Fibroblast of skin of left biceps (primary cell): Measurements from ENCODE around the gene ST3GAL2.
"Not testable (repeated sequence)": the region's sequence is repeated elsewhere in the genome, so short reads cannot be mapped to it uniquely, and the experiment has no call there.

Experiments
- DNase-seq, 2 experiments: peaks; one replicate each; pipeline ENCODE4 v3.0.0-alpha.2; 2013; ENCODE audit warnings: low read depth in 2 of 2

The ST3GAL2 gene

DNA sequence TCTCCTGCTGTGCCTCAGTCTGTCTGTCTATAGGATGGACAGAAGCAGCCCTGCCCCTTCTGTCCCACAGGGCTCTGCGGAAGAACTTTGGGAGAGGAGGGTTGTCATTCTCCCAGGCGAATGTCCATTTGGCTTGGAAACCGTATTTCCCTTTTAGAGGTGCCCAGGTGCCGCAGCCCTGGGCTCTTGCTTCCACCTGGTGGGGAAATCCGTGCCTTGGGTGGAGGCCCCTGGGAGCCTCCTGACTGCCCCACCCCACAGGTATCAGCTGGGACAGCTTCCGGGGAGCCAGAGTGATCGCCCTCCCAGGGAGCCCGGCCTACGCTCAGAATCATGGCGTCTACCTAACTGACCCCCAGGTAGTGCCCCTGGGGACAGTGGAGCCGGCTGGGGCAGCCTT is 28.2 kb upstream of the ST3GAL2 start:
- no peak for DNase-seq

DNA sequence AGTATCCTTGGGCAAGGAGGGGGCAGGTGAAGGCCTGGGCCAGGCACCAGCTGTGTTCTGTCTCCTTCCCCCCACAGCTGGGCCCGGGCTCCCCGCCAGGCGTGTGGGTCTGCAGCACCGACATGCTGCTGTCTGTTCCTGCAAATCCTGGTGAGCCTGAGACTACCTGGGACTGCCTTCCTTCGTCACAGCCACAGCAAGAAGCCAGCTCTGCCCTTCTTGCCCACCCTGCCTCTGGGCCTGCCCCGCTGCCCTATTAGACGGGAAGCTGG is 27.8 kb upstream of the ST3GAL2 start:
- DNase-seq, result no peak

DNA sequence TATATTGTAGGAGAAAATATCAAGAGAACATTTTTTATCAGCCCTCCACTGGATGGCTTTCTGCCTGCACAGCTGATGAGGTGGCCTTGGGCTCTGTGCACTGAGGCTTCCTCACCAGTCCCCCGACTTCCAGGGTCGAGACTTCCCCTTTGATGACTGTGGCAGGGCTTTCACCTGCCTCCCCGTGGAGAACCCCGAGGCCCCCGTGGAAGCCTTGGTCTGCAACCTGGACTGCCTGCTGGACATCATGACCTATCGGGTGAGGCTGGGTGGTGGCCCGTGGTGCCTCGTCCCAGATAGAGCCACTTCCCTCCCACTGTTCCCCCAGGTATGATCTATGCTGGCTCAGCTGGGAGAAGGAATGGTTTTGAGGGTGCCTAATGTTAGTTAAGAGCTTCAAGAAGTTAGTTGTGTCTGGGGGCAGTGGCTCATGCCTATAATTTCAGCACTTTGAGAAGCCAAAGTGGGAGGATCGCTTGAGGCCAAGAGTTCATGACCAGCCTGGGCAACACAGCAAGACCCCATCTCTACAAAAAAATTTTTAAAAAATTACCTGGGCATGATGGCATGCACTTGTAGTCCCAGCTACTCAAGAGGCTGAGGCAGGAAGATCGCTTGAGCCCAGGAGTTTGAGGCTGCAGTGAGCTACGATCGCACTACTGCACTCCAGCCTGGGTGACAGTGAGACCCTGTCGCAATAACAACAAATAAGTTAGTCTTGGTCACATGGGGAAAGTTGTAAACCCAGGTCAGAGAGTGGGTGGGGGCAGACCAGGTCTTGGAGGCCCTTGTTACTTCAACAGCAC is 27.3 kb upstream of the ST3GAL2 start:
- no peak for DNase-seq

DNA sequence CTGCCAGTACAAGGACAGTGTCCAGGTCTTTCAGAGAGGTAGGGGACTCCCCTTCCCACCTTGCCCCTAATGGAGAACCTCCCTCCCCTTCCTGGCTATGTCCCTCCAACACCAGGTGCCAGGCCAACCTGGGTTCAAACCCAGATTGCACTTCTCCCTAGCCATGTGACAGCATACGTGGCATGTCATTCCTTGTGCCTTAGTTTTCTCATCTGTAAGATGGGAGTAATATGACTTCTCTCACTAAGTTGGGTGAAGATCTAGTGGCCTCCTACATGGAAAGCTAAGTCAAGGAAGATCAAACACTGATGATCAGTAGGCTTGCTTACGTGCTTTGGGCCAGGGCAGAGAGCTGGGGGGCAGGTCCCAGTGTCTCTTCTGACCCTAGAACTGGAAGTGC is 24.3 kb upstream of the ST3GAL2 start:
- no peak for DNase-seq

DNA sequence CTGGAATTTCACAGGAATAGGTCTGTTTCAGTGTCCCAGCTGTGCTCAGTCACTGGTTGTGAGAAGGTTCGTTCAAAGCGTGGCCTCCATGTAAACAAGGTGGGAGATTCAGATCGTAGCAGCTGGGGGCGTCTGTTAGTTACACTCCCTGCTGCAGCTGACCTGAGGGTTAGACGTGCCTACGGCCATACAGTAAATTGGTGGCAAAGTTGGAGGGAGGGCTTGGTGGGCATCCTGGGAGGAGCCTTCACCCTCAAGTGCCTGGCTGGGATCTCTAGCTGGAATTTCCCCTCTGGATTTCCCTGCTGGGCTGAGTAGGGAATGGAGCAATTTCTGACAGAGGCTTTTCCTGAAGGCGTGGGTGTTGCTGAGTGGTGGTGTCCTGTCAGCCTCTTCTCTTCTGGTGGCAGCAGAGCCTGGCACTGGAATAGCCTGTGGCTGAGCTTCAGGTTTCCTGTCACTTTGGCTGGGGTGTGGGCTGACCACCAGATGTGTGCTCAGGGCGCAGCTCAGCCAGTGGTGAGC is 21.9 kb upstream of the ST3GAL2 start:
- no peak for DNase-seq

DNA sequence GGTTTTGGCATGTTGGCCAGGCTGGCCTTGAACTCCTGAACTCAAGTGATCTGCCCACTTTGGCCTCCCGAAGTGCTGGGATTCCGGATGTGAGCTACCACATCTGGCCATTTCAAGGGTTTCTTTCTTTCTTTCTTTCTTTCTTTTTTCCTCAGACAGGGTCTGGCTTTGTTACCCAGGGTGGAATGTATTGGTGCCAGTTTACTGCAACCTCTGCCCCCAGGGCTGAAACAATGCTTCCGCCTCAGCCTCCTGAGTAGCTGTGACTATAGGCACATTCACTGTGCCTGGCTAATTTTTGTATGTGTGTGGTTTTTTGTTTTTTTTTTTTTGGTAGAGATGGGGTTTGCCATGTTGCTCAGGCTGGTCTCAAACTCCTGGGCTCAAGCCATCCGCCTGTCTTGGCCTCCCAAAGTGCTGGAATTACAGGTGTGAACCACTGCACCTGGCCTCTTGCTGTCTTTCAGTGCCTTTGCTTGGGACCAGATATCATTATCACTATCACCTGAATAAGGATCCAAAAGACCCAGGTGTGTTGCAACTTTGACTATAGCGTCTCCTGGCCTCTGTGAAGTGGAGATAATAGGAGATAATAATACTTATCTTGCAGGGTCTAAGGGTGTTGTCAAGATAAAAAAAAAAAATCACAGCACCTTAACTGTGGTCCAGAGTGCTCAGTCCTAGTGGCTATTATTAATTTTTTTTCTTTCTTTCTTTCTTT is 18.7 kb upstream of the ST3GAL2 start:
- DNase-seq, result no peak

DNA sequence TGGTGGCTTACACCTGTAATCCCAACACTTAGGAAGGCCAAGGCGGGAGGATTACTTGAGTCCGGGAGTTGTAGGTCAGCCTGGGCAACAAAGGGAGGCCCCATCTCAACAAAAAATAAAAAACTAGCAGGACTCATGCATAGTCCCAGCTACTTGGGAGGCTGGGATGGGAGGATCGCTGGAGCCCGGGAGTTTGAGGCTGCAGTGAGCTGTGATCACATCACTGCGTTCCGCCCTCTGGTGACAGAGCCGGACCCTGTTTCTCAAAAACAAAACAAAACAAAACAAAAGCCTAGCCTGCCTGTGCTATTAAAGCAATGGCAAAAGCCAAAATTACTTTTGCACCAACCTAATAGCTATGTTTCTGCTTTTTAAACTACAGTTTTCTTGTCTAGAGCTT is 17.0 kb upstream of the ST3GAL2 start:
- no peak for DNase-seq

DNA sequence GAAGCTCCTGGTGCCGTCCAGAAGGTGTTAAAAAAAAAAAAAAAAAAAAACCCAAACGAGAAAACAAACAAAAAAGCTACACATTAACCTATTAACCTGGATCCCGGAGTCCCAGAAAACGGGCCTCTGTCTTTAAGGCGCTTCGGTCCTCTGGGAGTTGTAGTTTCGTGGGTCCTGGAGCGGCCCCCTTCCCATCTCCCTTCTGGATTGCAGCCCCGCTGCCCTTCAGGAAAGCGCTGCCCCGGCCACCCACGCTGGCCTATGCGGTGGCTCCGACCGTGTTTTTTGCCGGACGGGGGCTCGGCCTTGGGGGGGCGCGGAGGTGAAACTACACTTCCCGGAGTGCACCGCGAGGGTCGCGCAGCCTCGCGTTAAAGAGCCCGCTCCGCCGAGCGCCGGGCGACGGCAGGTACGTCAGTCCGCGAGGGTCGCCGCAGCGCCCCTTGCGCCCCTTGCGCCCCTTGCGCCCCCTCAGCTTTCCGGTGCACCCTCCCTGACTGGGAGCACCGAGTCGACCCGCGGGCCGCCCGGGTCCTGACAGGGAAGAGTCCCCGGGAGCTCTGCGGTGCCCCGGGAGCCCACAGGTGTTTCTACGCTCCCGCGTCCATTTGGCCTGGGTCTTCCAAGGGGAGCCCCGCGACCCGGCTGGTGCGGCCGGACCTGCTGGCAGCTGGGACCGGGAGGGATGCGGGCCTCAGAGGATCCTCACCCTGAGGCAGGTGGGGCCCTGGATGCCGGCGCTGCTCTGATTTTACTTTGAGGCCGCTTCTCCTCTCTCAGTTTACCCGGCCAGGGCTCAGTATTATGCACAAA is 15.5 kb upstream of the ST3GAL2 start, which contains the start of gene FCSK:
TSS of gene FCSK (plus strand) at position 374 of the 813 bp plus-strand sequence. CDS start 8,596 bp downstream, outside the sequence.
- peak in 1 of 2 experiments; percentile 30 for DNase-seq

DNA sequence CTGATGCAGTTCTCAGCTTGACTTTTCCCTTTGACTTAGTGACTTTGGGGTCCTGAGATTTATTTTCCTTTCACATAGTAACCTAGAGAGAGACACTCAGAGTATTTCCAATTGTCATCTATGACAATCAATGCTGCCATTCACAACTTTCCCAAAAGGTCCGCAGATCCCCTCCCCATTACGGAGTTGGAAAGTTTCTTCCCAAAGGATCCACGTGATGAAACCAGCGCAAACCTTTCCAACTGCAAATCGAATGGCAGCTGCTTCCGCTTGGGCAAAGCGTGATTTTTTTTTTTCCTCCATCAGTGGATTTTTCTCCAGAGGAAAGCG is 15.0 kb upstream of the ST3GAL2 start:
- DNase-seq, result no peak

DNA sequence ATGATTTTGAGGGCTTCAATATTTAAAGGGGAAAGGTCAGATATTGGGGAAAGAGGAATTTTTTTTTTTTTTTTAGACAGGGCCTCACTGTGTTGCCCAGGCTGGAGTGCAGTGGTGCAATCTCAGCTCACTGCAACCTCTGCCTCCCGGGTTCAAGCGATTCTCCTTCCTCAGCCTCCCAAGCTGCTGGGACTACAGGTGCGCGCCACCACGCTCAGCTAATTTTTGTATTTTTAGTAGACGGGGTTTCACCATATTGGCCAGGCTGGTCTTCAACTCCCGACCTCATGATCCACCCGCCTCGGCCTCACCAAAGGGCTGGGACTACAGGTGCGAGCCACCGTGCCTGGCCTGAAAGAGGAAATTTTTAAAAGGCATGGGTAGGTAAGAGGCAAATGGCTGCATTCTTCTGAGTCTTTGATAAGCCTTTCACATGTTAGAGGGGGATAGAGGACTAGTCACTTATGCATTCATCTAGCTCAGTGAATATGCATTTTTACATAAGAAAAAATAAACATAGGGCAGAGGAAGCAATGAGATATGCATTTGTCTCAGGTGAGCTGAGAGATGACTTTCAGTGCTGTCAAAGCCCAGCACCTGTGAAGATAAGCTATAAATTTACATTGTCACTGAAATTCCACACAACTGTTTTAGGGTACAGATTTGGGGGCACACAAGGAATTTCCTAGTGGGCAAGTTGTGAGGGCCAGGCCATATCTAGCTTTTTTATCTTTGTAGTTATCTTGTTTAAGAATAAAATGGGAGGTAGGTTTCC is 14.4 kb upstream of the ST3GAL2 start:
- no peak for DNase-seq

DNA sequence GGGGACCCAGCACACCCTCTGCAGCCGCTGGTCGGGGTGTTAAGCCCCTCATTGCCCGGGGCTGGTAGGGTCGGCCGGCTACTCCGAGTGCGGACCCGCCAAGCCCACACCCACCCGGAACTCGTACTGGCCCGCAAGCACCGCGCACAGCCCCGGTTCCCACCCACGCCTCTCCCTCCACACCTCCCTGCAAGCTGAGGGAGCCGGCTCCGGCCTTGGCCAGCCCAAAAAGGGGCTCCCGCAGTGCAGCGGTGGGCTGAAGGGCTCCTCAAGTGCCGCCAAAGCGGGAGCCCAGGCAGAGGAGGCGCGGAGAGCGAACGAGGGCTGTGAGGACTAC is 12.1 kb upstream of the ST3GAL2 start:
- DNase-seq, result not testable (repeated sequence)

DNA sequence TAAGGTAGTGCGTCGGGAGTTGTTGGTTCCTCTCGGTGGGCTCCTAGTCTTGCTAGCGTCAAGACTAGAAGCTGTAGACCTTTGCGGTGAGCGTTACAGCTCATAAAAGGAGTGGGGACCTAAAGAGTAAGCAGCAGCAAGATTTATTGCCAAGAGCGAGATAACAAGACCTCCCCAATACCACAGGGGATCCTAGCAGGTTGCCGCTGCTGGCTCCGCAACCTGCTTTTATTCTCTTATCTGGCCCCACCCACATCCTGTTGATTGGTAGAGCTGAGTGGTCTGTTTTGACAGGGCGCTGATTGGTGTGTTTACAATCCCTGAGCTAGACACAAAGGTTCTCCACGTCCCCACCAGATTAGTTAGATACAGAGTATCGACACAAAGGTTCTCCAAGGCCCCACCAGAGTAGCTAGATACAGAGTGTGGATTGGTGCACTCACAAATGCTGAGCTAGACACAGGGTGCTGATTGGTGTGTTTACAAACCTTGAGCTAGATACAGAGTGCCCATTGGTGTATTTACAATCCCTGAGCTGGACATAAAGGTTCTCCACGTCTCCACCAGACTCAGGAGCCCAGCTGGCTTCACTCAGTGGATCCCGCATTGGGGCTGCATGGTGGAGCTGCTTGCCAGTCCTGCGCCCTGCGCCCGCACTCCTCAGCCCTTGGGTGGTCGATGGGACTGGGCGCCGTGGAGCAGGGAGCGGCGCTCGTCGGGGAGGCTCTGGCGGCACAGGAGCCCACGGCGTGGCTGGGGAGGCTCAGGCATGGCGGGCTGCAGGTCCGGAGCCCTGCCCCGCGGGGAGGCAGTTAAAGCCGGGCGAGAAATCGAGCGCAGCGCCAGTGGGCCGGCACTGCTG is 11.5 kb upstream of the ST3GAL2 start:
- DNase-seq, result not testable (repeated sequence)

DNA sequence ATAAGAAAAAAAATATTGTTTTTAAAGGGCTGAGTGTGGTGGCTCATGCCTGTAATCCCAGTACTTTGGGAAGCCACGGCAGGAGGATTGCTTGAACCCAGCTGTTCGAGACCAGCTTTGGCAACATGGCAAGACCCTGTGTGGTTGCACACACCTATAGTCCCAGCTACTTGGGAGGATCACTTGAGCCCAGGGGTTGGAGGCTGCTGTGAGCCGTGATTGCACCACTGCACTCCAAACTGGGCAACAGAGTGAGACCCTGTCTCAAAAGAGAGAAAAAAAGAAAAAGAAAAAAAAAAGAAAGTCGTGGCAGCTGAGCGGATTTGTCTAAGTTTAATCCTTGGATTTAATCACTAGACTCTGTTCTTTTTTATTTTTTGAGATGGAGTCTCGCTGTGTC is 9.2 kb upstream of the ST3GAL2 start:
- no peak for DNase-seq

DNA sequence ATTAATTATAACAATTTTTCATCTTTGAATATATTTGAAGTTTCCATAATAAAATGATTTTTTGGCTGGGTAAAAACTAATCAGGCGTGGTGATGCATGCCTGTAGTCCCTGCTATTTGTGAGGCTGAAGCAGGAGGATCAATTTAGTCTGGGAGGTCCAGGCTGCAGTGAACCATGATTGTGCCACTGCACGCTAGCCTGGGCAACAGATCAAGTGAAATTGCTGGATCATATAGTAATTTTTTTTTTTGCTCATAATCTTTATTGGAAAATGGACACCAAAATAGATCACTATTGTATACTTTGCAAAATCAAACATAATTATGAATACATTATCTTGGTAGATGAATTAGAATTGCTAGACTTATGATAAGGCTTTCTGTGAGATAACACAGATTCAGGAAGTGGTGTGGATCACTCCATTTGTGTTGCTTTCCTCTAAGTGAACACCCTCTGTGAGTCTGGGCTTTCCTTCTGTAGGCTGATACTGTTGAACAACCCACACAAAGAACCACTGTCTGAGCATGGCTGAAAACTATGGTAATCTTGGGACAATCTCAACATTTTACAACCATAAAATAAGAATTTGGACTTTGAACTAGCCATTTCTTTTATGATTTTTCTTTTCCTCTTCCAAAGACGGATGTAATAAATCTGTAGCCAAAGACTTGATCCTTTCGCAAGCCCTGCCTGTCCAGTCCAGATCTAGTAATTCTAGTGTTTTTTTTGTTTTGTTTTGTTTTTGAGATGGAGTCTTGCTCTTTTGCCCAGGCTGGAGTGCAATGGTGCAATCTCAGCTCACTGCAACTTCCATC is 5.6 kb upstream of the ST3GAL2 start:
- no peak for DNase-seq

DNA sequence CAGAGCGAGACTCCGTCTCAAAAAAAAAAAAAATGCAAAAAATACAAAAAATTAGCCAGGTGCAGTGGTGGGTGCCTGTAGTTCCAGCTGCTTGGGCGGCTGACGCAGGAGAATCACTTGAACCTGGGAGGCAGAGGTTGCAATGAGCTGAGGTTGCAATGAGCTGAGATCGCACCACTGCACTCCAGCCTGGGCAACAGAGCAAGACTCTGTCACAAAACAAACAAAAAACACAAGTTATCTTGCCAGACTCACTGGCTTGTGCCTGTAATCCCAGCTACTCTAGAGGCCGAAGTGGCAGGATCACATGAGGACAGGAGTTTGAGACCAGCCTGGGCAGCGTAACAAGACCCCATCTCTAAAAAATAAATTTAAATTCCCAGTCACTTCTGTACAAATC is 3.4 kb upstream of the ST3GAL2 start:
- no peak for DNase-seq

DNA sequence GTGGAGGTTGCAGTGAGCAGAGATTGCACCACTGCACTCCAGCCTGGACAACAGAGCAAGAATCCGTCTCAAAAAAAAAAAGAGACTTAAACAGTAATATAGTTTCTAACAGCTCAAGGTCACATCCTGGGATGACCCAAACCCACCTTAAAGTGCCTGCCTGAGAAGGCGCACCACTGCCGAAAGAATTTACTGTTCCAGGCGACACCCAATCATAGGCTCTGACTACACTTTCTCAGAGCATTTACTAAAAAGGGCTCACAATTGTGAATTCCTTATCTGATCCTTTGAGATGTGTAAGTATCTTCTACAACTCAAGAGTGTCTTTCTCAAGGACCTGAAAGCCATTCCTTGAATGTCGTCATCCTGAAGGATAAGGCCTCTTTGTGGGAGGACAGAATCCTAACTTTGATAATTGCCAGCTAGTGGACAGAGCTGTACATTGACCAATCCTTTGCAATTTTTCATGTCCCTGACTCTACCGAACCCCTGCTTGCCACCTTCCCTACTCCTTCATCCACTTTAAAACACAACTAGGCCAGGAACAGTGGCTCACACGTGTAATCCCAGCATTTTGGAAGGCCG is 2.6 kb upstream of the ST3GAL2 start:
- no peak for DNase-seq

DNA sequence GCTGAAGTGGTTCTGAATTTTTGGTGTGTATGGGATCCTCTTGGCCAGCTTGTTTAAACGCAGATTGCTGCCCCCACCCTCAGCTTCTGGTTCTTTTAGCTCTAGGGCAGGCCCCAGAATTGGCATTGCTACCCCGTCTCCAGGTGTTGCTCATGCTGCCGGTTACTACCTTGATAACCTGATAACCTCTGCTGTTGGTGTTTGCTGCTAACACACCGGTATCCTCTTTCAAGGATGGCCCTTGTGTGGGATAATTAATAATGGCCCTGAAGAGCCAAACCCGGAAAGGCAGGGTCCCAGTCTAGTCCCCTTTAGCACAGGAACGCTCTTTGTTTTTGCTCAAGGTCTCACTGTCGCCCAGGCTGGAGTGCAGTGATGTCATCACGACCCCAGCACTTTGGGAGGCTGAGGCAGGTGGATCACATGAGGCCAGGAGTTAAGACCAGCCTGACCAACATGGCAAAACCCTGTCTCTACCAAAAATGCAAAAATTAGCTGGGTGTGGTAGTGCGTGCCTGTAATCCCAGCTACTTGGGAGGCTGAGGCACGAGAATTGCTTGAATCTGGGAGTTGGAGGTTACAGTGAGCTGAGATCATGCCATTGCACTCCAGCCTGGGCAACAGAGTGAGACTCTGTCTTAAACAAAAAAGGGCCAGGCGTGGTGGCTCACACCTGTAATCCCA is 1.3 kb upstream of the ST3GAL2 start:
- no peak for DNase-seq

DNA sequence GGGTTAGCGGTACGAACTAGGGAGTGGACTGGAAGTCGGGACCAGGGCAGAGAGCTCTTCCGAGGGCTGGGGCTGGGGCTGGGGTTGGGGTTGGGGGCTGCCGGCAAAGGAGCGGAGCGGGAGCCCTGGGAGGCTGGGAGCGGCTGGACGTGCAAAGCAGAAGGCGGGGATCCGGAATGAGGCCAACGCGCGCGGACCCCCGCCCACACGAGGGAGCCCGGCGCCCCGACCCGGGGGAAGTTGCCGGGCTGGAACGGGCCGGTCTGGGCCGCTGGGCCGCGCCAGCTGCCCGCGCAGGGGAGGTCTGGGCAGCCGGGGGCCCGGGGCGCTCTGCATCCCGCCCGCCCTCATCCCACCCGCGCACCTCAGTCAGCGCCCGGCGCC is 323 bp downstream of the ST3GAL2 start:
- DNase-seq, result no peak
